OCI-LY7 (cell line): ENCODE data around the gene NEIL3.

Experiments
- EZH2phosphoT487 ChIP-seq: fragments of 200-600 bp; sonication (generic); IDR thresholded peaks from 2 replicates; pipeline ENCODE4 v1.6.1; 2018; ENCODE audit warnings: low read depth, borderline replicate concordance, mild to moderate bottlenecking, mixed run types, antibody characterized with exemption, low read length, moderate library complexity, mixed read lengths
- TF ChIP-seq, protein P1 (sequence below): fragments of 200-600 bp; sonication (generic); conservative IDR thresholded peaks from 2 replicates; pipeline ENCODE4 v1.5.1; 2014; ENCODE audit warnings: mild to moderate bottlenecking, antibody characterized with exemption, low read length, moderate library complexity, mixed read lengths

- TF ChIP-seq, protein P1, sequence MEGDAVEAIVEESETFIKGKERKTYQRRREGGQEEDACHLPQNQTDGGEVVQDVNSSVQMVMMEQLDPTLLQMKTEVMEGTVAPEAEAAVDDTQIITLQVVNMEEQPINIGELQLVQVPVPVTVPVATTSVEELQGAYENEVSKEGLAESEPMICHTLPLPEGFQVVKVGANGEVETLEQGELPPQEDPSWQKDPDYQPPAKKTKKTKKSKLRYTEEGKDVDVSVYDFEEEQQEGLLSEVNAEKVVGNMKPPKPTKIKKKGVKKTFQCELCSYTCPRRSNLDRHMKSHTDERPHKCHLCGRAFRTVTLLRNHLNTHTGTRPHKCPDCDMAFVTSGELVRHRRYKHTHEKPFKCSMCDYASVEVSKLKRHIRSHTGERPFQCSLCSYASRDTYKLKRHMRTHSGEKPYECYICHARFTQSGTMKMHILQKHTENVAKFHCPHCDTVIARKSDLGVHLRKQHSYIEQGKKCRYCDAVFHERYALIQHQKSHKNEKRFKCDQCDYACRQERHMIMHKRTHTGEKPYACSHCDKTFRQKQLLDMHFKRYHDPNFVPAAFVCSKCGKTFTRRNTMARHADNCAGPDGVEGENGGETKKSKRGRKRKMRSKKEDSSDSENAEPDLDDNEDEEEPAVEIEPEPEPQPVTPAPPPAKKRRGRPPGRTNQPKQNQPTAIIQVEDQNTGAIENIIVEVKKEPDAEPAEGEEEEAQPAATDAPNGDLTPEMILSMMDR: 0 out of 2 replicates have a peak, but pooled peaks have one; percentile 26
- no peak for TF ChIP-seq EZH2phosphoT487
Measured at GRCh38 chr4:177367336-177367735, 57.7 kb downstream of the NEIL3 start.
